Kidney epithelial cell (primary cell): ENCODE measurements around the gene GPM6B. TPM values are rescaled to one million over a fixed set of nuclear protein-coding genes. Genes with fewer than 3 reads are reported as not detected.
"Not testable (repeated sequence)": the region's sequence is repeated elsewhere in the genome, so short reads cannot be mapped to it uniquely, and the experiment has no call there.

Source experiments
- DNase-seq: peaks from one replicate; pipeline ENCODE4 v3.0.0-alpha.2; 2010; ENCODE audit warnings: low read depth
- H3K27me3 ChIP-seq: 2 replicates; pipeline ENCODE4 v1.6.0; 2011; ENCODE audit warnings: low read length; ENCODE audit not compliant: control insufficient read depth, insufficient read depth
- H3K36me3 ChIP-seq: 2 replicates; pipeline ENCODE4 v1.5.1; 2011; ENCODE audit warnings: low read length; ENCODE audit not compliant: control insufficient read depth, insufficient read depth
- H3K4me3 ChIP-seq: 2 replicates; pipeline ENCODE4 v1.5.1; 2011; ENCODE audit warnings: low read depth, mild to moderate bottlenecking, control low read depth, low read length
- total RNA-seq: library from RNA; depleted of rRNA; stranded (reverse); fragments of >200 nt; gene quantifications from 2 replicates; pipeline ENCODE4 v1.2.3, GENCODE V29; 2015
- TF ChIP-seq, protein P1 (sequence below): IDR thresholded peaks from 2 replicates; pipeline ENCODE4 v1.5.1; 2011; ENCODE audit warnings: mild to moderate bottlenecking, moderate library complexity, low read length, control low read depth, inconsistent platforms; ENCODE audit not compliant: insufficient read depth, poor library complexity, severe bottlenecking

GPM6B gene
- total RNA-seq, 1 donor from 2014 or later = 4.3 TPM

GRCh38 chrX:13742397-13743176, 74.3 kb downstream of the GPM6B start:
- H3K4me3 ChIP-seq = no peak overlapping the region

GRCh38 chrX:13741695-13742094, 75.2 kb downstream of the GPM6B start:
- no peaks in the 10 kb centered on the region for H3K27me3 ChIP-seq
- DNase-seq = no peak
- no peak overlapping the region for H3K4me3 ChIP-seq
- no peaks in the 10 kb centered on the region for H3K36me3 ChIP-seq
- TF ChIP-seq, protein P1, sequence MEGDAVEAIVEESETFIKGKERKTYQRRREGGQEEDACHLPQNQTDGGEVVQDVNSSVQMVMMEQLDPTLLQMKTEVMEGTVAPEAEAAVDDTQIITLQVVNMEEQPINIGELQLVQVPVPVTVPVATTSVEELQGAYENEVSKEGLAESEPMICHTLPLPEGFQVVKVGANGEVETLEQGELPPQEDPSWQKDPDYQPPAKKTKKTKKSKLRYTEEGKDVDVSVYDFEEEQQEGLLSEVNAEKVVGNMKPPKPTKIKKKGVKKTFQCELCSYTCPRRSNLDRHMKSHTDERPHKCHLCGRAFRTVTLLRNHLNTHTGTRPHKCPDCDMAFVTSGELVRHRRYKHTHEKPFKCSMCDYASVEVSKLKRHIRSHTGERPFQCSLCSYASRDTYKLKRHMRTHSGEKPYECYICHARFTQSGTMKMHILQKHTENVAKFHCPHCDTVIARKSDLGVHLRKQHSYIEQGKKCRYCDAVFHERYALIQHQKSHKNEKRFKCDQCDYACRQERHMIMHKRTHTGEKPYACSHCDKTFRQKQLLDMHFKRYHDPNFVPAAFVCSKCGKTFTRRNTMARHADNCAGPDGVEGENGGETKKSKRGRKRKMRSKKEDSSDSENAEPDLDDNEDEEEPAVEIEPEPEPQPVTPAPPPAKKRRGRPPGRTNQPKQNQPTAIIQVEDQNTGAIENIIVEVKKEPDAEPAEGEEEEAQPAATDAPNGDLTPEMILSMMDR = no peak

More at GRCh38 chrX:13742397-13743176, 74.3 kb downstream of the GPM6B start:
- no peaks in the 10 kb centered on the region for H3K36me3 ChIP-seq
- no peak for DNase-seq
- TF ChIP-seq, protein P1 = no peak
- H3K27me3 ChIP-seq = no peaks in the 10 kb centered on the region

DNA sequence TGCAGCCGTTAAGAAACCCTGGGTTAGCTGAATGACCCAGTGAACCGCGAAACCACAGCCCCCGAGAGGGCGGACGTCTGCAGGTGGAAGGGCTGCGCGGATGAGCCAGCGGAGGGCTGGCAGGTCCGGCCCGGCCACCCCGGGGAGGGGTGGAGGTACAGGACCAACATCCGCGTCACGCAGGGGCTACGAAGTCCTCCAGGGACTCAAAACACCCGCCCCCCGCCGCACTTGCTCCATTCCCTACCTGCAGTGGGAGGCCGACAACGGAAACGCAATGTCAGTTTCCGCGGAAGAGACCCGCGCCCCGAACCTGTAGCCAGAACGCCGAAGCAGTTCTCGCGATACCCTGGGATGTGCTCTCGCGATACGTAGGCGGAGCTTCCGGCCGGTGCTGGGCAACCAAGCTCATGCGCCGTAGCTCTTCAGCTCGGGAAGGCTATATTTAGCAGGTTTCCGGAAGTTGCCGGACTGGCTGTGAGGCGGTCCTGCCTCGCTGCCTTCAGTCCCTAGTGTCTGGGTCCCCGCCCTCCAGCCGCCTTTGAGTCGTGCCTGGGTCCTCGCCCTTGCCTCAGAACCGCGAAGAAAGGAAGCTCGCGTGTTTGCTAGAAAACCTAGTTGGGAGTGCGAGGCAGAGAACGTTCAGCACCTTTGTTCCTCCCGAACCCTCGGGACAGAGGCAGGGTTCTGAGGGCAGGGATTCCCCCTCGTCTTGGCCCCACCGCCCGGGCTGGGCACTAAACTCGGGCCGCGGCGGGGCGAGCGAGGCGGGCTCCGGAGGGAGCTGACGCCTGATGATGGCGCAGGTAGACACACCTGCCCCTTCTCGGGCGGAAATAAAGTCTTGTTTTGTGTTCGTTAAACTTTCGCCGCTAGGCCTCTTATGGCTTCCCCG, 82.4 kb downstream of the GPM6B start, which contains the start of the genes OFD1 and TRAPPC2:
Gene OFD1 (plus strand): TSS at position 471 of the 895 bp plus-strand sequence. CDS start 324 bp downstream, at position 795.
Gene TRAPPC2 (minus strand): TSS at position 343 of the 895 bp plus-strand sequence. CDS start 14,657 bp downstream, outside the sequence.
- peak; percentile 91 for DNase-seq

DNA sequence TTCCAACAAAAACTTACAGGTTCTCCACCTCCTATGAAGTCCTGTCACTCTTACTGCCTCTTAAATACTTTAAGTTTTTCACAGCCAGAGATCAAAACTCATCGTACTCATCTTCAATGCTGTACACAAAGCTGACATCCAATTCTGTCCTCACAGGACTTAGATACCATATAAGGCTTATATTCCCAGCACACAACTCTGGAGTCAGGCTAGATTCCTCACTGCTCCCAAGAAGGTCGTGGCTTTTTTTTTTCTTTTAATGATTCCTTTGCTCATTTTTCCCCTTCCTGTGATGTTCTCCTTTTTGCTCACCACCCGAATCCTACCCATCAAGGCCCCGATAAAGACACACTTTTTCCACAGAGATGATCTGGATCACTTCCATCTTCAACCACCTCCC, 83.4 kb downstream of the GPM6B start:
- H3K36me3 ChIP-seq = no peaks in the 10 kb centered on the region
- peak overlapping the region; percentile 91 for H3K4me3 ChIP-seq
- TF ChIP-seq, protein P1 = no peak
- no peak for DNase-seq
- H3K27me3 ChIP-seq = no peaks in the 10 kb centered on the region

More for the DNA sequence above, 82.4 kb downstream of the GPM6B start, which contains the start of the genes OFD1 and TRAPPC2:
- peak within 1 kb of the TSS; percentile 91 for H3K4me3 ChIP-seq
- H3K27me3 ChIP-seq = no peaks in the 10 kb centered on the region
- TF ChIP-seq, protein P1 = no peak
- no peaks in the 10 kb centered on the region for H3K36me3 ChIP-seq

DNA sequence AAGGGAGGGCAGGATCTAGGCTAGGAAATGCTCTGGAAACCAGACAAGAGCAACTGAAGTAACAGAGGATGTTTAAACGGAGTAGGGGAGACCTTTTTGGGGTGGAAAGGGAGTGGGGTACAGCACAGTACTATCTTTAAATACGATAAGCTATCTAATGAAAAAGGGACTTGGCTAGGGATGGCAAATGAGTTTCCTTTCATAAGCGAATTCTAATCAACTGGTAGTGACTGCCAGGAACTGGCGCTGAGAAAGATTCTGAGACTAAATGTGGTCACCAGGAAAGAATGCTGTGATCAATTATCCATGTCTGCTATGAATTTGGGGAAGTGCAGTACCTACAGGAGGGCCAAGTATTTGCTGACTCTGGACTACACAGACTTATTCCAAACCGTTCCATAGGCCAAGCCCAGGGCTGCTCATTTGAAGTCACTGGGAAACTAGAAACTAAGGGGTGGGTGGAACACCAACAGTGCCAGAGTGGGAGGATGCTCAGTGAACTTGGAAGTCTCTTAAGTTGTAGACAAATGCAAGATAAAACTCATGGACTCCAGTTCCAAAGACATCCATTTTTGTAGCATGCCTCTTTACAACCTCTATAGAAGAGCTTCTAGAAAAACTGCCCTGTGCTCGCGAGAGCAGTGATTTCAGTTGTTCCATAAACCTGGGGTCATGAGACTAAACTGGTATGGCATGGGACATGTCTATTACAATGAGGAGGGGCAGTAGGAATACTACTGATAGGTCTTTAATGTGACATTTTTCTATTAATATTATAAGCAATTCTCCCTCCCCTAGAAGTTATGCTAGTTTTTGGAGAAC, 84.4 kb downstream of the GPM6B start:
- no peaks in the 10 kb centered on the region for H3K36me3 ChIP-seq
- no peak overlapping the region for H3K4me3 ChIP-seq
- DNase-seq = peak; percentile 5
- no peaks in the 10 kb centered on the region for H3K27me3 ChIP-seq
- TF ChIP-seq, protein P1 = no peak

DNA sequence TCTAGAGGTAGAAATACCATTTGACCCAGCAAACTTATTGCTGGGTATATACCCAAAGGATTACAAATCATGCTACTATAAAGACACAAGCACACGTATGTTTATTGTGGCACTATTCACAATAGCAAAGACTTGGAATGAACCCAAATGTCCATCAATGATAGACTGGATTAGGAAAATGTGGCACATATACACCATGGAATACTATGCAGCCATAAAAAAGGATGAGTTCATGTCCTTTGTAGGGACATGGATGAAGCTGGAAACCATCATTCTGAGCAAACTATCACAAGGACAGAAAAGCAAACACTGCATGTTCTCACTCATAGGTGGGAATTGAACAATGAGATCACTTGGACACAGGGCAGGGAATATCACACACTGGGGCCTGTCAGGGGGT, 86.4 kb downstream of the GPM6B start:
- H3K36me3 ChIP-seq, H3K27me3 ChIP-seq, H3K4me3 ChIP-seq, DNase-seq: not testable (repeated sequence)

DNA sequence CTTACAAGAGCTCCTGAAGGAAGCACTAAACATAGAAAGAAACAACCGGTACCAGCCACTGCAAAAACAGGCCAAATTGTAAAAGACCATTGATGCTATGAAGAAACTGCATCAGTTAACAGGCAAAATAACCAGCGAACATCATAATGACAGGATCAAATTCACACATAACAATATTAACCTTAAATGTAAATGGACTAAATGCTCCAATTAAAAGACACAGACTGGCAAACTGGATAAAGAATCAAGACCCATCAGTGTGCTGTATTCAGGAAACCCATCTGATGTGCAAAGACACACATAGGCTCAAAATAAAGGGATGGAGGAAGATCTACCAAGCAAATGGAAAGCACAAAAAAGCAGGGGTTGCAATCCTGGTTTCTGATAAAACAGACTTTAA, 90.3 kb downstream of the GPM6B start:
- H3K36me3 ChIP-seq, H3K27me3 ChIP-seq, H3K4me3 ChIP-seq, DNase-seq: not testable (repeated sequence)

- DNase-seq, H3K36me3 ChIP-seq, H3K27me3 ChIP-seq, H3K4me3 ChIP-seq: not testable (repeated sequence)
Measured at GRCh38 chrX:13724878-13725277, 92.0 kb downstream of the GPM6B start.
